Measurements from ENCODE around the gene MAP3K20.

DNA sequence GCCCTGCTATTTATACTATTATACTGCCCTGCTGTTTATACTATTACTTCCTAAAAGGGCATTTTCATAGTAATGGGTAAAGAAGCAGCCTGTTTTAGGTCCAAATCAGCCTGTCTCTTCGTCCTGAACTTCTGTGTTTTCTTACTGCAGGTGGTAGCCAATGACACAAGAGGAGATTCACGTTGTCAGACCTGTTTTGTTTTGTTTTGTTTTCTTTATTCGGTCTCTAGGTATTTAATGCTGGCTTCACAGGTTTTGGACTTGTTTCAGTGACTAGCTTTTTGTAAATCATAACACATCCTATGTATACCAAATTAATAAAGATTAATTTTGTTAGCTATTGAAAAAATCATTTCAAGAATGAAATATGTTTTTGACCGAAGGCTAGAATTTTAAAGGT, 116.4 kb downstream of the MAP3K20 start:
- TF ChIP-seq CTCF (IDR thresholded peaks at IDR 0.05) (no peak), POLR2A (IDR thresholded peaks at IDR 0.05) (no peak)

Measured in Peyer's patch (tissue), 4 donors.